Measurements from ENCODE around the gene KRTAP10-4.
"Not testable (repeated sequence)": the region's sequence is repeated elsewhere in the genome, so short reads cannot be mapped to it uniquely, and the experiment has no call there.

The KRTAP10-4 gene

GRCh38 chr21:44599264-44600029, 25.9 kb downstream of the KRTAP10-4 start:
- no peak for DNase-seq (ENCODE audit: low read depth)

- DNase-seq (ENCODE audit: low read depth) = not testable (repeated sequence)
Measured at GRCh38 chr21:44600118-44600978, 26.8 kb downstream of the KRTAP10-4 start, which contains the start of gene KRTAP10-7. Gene KRTAP10-7 (plus strand): TSS chr21:44600597. CDS start chr21:44600622, 25 bp downstream.

GRCh38 chr21:44601091-44601490, 27.6 kb downstream of the KRTAP10-4 start:
- DNase-seq (ENCODE audit: low read depth) = not testable (repeated sequence)

DNA sequence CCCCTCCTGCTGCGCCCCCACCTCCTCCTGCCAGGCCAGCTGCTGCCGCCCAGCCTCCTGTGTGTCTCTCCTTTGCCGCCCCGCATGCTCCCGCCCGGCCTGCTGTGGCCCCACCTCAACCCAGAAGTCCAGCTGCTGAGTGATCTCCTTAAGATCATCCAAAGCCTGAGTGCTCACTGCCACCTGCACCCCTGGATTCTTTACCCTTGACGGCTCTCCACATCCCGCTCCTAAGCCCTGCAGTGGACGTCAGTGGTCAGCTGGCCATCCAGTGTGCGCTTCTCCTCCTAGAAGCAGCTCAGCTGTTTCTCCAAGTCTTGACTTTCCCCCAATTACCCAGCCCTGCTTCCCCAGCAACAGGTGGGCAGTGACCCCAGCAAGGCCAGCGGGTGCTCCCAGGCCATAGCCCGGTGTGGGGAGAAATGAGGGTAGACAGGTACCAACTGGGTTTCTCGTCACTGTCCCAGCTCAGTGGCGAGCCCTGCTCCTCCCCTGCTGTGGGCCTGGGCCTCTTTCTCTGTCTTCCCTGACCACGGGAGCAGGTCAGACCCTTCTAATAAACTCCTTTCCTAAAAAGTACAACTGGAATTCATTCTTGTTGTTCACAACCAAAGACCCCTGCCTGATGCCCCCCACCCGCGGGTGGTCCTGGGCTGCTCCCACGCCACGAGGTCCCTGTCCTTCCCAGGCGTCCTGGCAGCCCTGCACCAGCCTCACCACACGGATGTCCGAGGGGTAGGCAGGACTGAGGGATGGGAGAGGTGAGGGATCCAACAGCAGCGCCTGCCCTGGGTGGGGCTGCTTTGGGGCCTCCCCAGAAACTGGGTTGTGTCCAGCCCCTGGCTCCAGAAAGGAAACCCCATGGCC, 28.3 kb downstream of the KRTAP10-4 start:
- no peak for DNase-seq (ENCODE audit: low read depth)

DNA sequence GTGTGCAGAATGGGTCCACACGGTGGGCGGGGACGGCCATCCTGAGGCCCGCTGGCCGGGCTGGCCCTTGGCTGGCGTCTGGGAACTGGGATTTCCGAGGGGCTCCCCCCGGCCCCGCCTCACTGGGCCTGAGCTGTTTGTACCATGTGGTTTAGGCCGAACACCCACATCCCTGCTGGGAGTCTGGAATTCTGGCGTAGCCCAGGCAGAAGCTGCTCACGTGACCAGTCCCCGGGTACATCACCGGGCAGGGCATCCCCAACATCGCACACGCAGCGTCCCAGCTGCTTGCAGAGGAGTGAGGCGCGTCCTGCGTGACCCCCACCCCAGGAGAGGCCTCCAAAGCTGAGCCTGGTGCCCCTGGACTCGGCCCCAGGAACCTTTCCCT, 28.9 kb downstream of the KRTAP10-4 start:
- DNase-seq (ENCODE audit: low read depth) = no peak

DNA sequence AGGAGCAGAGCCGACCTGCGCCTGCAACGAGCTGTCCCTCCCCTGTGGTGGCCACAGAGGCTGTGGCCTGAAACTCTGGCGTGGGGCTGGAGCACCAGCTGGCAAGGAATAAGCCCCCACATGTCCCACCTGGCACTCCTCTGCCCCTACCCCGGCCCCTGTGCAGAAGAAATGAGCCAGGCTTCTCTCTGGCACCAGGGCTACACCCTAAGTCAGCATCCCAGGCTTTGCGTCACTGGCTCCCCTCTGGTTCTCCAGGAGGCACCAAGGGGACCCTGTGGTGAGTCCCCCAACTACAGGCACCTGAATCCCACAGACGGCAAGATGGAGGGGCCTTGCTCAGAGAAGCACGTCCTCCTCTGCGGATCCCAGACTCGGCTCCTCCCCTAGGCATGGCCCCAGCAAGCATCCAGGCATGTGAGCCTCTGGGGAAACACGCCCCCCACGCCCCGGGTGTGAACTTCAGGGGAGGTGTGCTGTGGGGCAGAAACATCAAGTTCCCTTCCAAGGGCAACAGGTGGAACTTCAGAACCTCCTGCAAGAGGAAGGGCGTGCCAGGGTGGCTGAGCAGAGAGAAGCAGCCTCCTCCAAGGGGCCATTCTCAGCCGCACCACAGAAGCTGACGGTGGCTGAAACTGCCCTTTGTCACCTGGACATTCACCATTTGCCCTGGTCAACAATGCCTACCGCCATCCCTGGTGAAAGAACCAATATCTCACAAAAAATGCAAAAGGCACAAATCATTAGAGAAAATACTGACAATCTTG, 29.8 kb downstream of the KRTAP10-4 start:
- no peak for DNase-seq (ENCODE audit: low read depth)

DNA sequence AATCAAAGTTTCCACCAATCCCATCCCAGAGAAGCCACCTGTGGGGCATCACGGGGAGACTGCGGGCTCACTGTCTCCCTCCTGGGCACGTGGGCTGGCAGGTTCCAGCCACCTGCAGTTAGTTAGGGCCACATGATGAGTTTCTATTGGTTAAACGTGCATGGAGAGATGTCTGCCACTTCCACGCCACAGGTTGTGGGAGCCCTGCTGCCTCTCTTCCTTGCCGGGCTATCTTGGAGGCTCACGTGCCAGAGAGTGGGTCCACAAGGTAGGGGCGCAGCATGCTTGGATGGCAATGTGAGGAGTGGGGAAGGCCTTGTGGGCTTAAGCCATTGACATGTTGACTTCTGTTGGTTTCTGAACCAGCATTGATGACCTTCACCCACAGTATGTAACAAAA, 30.4 kb downstream of the KRTAP10-4 start:
- DNase-seq (ENCODE audit: low read depth) = no peak

DNA sequence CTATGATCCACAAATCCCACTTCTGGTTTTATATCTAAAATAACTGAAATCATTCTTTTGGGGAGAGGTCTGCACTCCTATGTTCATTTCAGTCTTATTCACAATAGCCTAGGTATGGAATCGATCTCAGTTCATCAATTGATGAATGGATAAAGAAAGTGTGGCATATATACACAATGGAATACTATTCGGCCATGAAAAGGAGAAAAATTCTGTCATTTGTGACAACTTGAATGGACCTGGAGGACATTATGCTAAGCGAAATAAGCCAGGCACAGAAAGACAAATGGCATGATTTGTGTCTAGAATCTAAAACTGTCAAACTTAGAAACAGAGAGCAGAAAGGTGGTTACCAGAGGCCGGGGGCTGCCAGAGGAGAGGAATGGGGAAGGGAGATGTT, 33.0 kb downstream of the KRTAP10-4 start:
- DNase-seq (ENCODE audit: low read depth) = no peak

DNA sequence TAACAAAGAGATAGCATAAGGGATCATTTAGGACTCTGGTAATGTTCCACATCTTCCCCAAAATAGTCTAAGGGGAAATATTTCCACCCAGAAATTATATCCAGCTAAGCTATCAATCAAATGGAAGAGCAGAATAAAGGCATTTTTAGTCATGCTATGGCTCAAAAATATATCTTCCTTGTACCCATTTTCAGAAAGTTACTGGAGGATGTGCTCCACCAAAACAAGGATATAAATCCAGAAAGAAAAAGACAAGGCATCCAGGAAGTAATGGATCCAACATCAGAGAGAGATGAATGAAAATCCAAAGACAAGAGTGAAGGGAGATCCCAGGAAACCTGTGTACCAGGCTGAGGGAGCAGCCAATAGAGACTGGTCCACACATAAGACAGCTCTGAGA, 35.7 kb downstream of the KRTAP10-4 start:
- no peak for DNase-seq (ENCODE audit: low read depth)

DNA sequence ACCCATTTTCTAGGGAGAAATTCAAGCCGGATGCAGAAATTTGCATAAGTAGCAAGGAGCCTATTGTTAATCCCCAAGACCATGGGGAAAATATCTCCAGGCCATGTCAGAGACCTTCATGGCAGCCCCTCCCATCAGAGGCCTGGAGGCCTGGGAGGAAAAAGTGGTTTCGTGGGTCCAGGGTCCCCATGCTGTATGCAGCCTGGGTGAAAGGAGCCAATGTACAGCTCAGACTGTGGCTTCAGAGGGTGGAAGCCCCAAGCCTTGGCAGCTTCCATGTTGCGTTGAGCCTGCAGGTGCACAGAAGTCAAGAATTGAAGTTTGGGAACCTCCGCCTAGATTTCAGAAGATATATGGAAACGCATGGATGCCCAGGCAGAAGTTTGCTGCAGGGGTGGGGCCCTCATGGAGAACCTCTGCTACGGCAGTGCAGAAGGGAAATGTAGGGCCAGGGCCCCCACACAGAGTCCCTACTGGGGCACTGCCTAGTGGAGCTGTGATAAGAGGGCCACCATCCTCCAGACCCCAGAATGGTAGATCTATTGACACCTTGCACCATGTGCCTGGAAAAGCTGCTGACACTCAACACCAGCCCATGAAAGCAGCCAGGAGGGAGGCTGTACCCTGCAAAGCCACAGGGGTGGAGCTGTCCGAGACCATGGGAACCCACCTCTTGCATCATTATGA, 36.8 kb downstream of the KRTAP10-4 start:
- DNase-seq (ENCODE audit: low read depth) = not testable (repeated sequence)

DNA sequence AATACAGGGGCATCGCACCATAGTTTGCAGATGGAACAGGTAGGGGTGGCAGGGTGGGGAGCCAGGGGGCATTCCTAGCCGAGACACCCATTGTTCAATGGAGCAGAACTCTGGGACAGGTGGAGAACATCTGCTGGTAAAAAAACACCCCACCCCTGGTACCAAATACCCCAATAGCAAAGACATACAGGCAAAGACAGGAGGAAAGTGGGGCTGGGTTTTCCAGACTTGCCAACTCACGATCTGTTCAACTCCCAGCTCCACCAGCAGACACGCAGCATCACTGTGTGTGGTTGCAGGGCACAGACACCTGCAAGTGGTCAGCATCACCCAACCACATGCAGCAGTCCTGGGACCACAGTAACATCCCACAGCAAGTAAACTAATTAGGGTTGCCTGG, 38.0 kb downstream of the KRTAP10-4 start:
- DNase-seq (ENCODE audit: low read depth) = no peak

- DNase-seq (ENCODE audit: low read depth) = no peak
Measured at GRCh38 chr21:44612029-44612486, 38.5 kb downstream of the KRTAP10-4 start, which contains the start of gene KRTAP10-8. Gene KRTAP10-8 (plus strand): TSS chr21:44612079. CDS start chr21:44612101, 22 bp downstream.

GRCh38 chr21:44612669-44613229, 39.2 kb downstream of the KRTAP10-4 start:
- no peak for DNase-seq (ENCODE audit: low read depth)

DNA sequence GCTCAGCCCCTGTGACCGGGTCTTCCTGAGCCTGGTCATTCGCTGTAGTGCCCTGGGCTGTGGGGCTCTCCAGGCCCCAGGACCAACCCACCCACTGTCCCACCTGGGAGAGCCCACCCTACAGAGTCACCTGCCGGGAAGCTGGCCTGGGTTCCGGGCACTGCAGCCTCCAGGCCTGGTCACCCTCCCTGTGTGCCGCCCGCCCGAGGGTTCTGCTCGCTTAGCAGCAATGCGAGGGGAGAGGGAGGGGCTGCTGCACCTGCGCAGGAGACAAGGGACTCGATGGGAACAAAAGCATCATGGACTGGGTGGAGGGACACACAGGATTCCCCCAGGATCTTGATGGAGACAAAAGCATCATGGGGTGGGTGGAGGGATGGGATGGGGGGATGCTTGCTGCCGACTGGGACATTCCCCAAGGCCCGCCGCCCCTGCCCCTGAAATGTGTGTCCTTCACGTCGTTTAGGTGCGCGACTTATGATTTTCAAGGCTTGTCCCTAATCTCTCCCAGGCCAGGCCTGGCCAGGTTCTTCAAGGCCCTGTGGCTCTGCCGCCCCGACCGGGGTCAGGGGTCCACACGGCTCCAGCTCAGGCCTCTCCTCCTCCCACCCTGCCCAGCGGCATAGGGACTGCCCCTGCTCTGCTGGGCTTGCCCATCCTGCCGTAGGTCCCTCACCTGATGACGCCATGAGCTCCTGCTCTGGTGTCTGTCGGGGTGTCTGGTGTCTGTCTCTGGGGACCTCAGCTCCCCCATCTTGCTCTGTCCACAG, 40.0 kb downstream of the KRTAP10-4 start:
- no peak for DNase-seq (ENCODE audit: low read depth)

- no peak for DNase-seq (ENCODE audit: low read depth)
Measured at GRCh38 chr21:44614161-44614631, 40.7 kb downstream of the KRTAP10-4 start.

DNA sequence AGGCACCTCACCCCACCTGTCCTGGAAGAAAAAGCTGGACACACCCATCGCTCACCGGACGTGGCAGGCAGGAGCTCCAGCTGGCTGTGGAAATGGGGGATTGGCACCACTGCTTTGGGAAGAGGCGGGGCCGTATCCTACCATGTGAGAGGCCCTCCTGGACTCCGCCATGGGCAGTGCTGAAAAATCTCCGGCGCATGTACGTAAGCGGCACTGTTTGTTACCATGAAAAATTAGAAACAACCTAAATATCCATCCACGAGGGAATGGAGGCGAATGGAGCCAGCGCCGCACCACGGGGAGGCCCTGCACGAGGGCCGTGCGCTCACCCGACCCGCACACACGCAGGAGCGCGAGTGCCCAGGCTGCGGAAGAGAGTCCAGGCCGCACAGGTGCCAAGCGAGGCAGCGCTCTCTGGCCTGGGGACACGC, 41.4 kb downstream of the KRTAP10-4 start:
- no peak for DNase-seq (ENCODE audit: low read depth)

DNA sequence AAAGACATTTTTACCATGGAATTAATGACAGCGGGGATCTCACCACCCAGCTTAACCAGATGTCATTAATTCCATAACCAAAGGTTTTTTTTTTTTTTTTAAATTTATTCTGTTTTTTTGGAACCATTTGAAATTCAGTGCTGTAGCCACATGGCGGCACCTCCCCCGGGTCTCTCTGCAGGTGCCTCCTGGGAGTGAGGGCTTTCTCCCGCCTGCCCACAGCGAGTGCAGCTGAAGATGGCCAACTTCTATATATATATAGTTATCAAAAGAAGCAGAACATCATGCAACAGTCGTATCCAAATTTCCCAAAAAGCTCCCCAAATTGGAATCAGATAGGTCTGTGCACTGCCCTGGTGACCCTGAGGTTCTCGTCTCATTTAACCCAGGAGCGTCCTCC, 41.9 kb downstream of the KRTAP10-4 start:
- no peak for DNase-seq (ENCODE audit: low read depth)

DNA sequence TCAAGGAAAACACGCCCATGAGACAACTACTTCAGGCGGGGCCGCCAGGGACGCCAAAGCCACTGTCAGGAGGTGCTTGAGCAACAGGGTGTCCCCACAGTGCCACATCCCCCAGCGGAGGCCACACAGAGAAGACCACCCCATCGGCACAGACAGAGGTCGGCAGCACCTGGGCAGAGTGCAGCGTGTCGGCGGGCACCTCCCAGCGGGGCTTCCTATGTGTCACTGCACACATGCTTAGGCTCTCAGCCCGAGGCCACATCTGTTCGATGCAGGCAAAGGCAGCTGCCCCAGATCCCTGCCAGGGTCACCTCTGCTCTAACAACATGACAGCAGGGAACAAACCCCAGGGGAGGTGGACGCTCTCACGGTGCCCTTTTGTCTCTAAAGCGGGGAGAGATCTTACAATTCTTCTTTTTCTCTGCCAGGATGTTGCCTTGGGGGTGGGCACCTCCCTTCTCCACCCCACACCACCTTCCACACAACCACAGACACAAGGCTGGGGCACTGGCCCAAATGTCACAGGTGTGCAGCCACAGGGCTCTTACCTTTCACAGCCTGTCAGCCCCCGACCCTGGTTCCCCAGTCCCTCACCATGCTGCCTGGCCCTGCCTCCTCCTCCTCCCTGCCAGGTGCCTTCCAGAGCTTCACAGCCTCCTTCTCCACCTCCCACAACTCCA, 42.5 kb downstream of the KRTAP10-4 start:
- no peak for DNase-seq (ENCODE audit: low read depth)

DNA sequence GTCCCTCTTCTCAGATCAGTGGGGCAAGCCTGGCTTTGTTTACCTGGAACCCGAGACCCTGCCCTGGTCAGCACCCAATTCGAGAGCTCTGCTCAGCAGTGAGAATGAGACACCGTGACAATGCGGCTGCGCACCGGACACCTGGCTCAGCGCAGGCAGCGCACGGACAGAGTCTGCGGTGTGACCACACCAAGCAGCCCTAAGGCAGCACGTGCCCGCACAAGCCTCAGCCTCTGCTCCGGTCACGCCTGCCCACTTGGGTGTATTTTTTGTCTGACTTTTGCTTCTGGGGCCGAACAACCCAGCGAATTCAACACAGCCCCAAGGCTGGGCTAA, 43.0 kb downstream of the KRTAP10-4 start:
- no peak for DNase-seq (ENCODE audit: low read depth)
